SK-N-MC (cell line): ENCODE data around the gene MUC21.

Source experiments
- EZH2 ChIP-seq: fragments of 200-600 bp; sonication (generic); IDR thresholded peaks from one replicate; pipeline ENCODE4 v1.6.1; 2017; ENCODE audit warnings: antibody characterized with exemption
- POLR2AphosphoS5 ChIP-seq: IDR thresholded peaks from 2 replicates; pipeline ENCODE4 v1.6.1; 2012; ENCODE audit warnings: mild to moderate bottlenecking, low read depth, low read length, borderline replicate concordance

- TF ChIP-seq POLR2AphosphoS5 (no peak), EZH2 (no peak)
Measured at GRCh38 chr6:30957716-30958115, 25.8 kb upstream of the MUC21 start.
